GM21529 (cell line): ENCODE data around the gene TASP1.
A peak's percentile ranks its signal among the peaks of the same experiment; 100 is the strongest.
"Not testable (repeated sequence)": the region's sequence is repeated elsewhere in the genome, so short reads cannot be mapped to it uniquely, and the experiment has no call there.

ENCODE experiments used
- ATAC-seq: cut with Tn5 transposase; IDR thresholded peaks from one replicate; pipeline ENCODE4 v1.9.1; 2021; ENCODE audit not compliant: unreplicated experiment

Gene TASP1

GRCh38 chr20:13638496-13639149, at the start of gene TASP1:
Gene TASP1 (minus strand): TSS chr20:13638932. CDS start chr20:13630078, 8,854 bp downstream.
- peak; percentile 100 for ATAC-seq

- no peak for ATAC-seq
Measured at GRCh38 chr20:13687815-13688214, 49.1 kb upstream of the TASP1 start.

- no peak for ATAC-seq
Measured at GRCh38 chr20:13685623-13686022, 46.9 kb upstream of the TASP1 start.

GRCh38 chr20:13684566-13685222, 46.0 kb upstream of the TASP1 start:
- ATAC-seq, result peak; percentile 72

- ATAC-seq, result no peak
Measured at GRCh38 chr20:13683833-13684232, 45.1 kb upstream of the TASP1 start.

- peak; percentile 83 for ATAC-seq
Measured at GRCh38 chr20:13681248-13682125, 42.8 kb upstream of the TASP1 start.

- ATAC-seq, result no peak
Measured at GRCh38 chr20:13678944-13679343, 40.2 kb upstream of the TASP1 start.

GRCh38 chr20:13677241-13677640, 38.5 kb upstream of the TASP1 start:
- no peak for ATAC-seq

- no peak for ATAC-seq
Measured at GRCh38 chr20:13676682-13677081, 38.0 kb upstream of the TASP1 start.

- ATAC-seq, result no peak
Measured at GRCh38 chr20:13672690-13673089, 34.0 kb upstream of the TASP1 start.

- no peak for ATAC-seq
Measured at GRCh38 chr20:13671916-13672378, 33.2 kb upstream of the TASP1 start.

- no peak for ATAC-seq
Measured at GRCh38 chr20:13671512-13671911, 32.8 kb upstream of the TASP1 start.

- no peak for ATAC-seq
Measured at GRCh38 chr20:13670160-13670559, 31.4 kb upstream of the TASP1 start.

- no peak for ATAC-seq
Measured at GRCh38 chr20:13665709-13666395, 27.1 kb upstream of the TASP1 start.

GRCh38 chr20:13661070-13661685, 22.4 kb upstream of the TASP1 start:
- ATAC-seq, result no peak

- peak; percentile 94 for ATAC-seq
Measured at GRCh38 chr20:13659288-13659687, 20.6 kb upstream of the TASP1 start.

GRCh38 chr20:13658060-13658459, 19.3 kb upstream of the TASP1 start:
- ATAC-seq, result not testable (repeated sequence)

- no peak for ATAC-seq
Measured at GRCh38 chr20:13656721-13657368, 18.1 kb upstream of the TASP1 start.

GRCh38 chr20:13654463-13655023, 15.8 kb upstream of the TASP1 start:
- no peak for ATAC-seq

- ATAC-seq, result no peak
Measured at GRCh38 chr20:13650474-13650873, 11.7 kb upstream of the TASP1 start.
